K562 (cell line): Measurements from ENCODE around the gene ACKR2. TPM values are rescaled to one million over a fixed set of nuclear protein-coding genes. Genes with fewer than 3 reads are reported as not detected.
"Not testable (repeated sequence)": the region's sequence is repeated elsewhere in the genome, so short reads cannot be mapped to it uniquely, and the experiment has no call there.

Source experiments
- ATAC-seq: fragments of 200-7000 bp; cut with Tn5 transposase; 3 replicates; pipeline ENCODE4 v1.9.1; 2020; ENCODE audit warnings: moderate library complexity
- BruUV-seq: library from RNA; stranded (reverse); fragments of 400-500 nt; replicated peaks from 2 replicates; lab custom pipeline; 2021; lab: Mats Ljungman, UMichigan
- CTCF ChIA-PET: fragments of 300-600 bp; formaldehyde crosslinking; extraction: SDS; loops from one replicate; lab custom pipeline; 2021; ENCODE audit warnings: low intra/inter-chr PET ratio; lab: Yijun Ruan, JAX
- POLR2A ChIA-PET: fragments of 300-600, 350-650 bp; sonication (Branson Sonifier 250); formaldehyde crosslinking; extraction: SDS; loops from one replicate; lab custom pipeline; 2021; ENCODE audit warnings: antibody characterized with exemption, inconsistent platforms; lab: Yijun Ruan, JAX
- DNase-seq, 4 experiments: peaks; one replicate each; pipeline versions ENCODE4 v3.0.0 to v3.0.0-alpha.2; 2011 to 2018; ENCODE audit warnings: low spot score in 3 of 4, mixed read lengths in 3 of 4; ENCODE audit errors: extremely low read depth in 1 of 4
- FAIRE-seq: peaks from 2 replicates; lab custom pipeline; 2011; peaks lifted over from hg19 to GRCh38; lab: Jason Lieb, UNC
- H2AFZ ChIP-seq: 2 replicates; pipeline ENCODE4 v1.6.0; 2011; ENCODE audit warnings: low read depth, low read length, control low read depth, inconsistent platforms
- H3K27ac ChIP-seq: fragments of 200-600 bp; 3 replicates; pipeline ENCODE4 v1.8.0; 2011; ENCODE audit warnings: low read depth, mild to moderate bottlenecking, control low read depth, inconsistent platforms, low read length, moderate library complexity, mixed read lengths; ENCODE audit errors: extremely low read depth
- H3K27me3 ChIP-seq, 2 experiments: fragments of 300-600 bp in 1 of 2; 2 replicates in 1 of 2; 3 replicates in 1 of 2; pipeline versions ENCODE4 v1.6.0 to v1.8.0; 2011; ENCODE audit warnings: inconsistent platforms in 2 of 2, low read length in 2 of 2, mild to moderate bottlenecking in 1 of 2, mixed read lengths in 1 of 2, moderate library complexity in 1 of 2; ENCODE audit not compliant: control insufficient read depth in 2 of 2, insufficient read depth in 2 of 2
- H3K36me3 ChIP-seq: fragments of 300-600 bp; 3 replicates; pipeline ENCODE4 v1.8.0; 2011; ENCODE audit warnings: mild to moderate bottlenecking, low read length, inconsistent platforms; ENCODE audit not compliant: control insufficient read depth, insufficient read depth
- H3K4me1 ChIP-seq, 2 experiments: fragments of 200-600 bp in 1 of 2; replicated peaks in 1 of 2; 2 replicates in 1 of 2; 3 replicates in 1 of 2; pipeline versions ENCODE4 v1.5.1 to v1.8.0; 2011; ENCODE audit warnings: inconsistent platforms in 2 of 2, low read length in 2 of 2, mild to moderate bottlenecking in 1 of 2, mixed read lengths in 1 of 2, moderate library complexity in 1 of 2; ENCODE audit not compliant: control insufficient read depth in 2 of 2, insufficient read depth in 2 of 2
- H3K4me2 ChIP-seq: 2 replicates; pipeline ENCODE4 v1.6.1; 2011; ENCODE audit warnings: low read length, control low read depth, inconsistent platforms, mixed read lengths; ENCODE audit not compliant: insufficient read depth
- H3K4me3 ChIP-seq: fragments of 200-600 bp; sonication (generic), shearing (Covaris generic); 2 replicates; pipeline ENCODE4 v1.5.1; 2016; ENCODE audit warnings: control low read depth, inconsistent platforms
- H3K79me2 ChIP-seq: fragments of 200-600 bp; 3 replicates; pipeline ENCODE4 v1.8.0; 2011; ENCODE audit warnings: low read length, inconsistent platforms; ENCODE audit not compliant: control insufficient read depth, insufficient read depth
- H3K9ac ChIP-seq, 2 experiments: 2 replicates each; pipeline versions ENCODE4 v1.6.0 to v1.6.1; 2011; ENCODE audit warnings: low read depth in 2 of 2, low read length in 2 of 2, control low read depth in 1 of 2, inconsistent platforms in 1 of 2, mild to moderate bottlenecking in 1 of 2, mixed read lengths in 1 of 2; ENCODE audit not compliant: insufficient read depth in 1 of 2
- H3K9me1 ChIP-seq: one replicate; pipeline ENCODE4 v1.6.0; 2011; ENCODE audit warnings: inconsistent platforms, mild to moderate bottlenecking, low read length, moderate library complexity; ENCODE audit not compliant: control insufficient read depth, insufficient read depth
- H3K9me3 ChIP-seq: replicated peaks from 2 replicates; pipeline ENCODE4 v1.5.1; 2011; ENCODE audit warnings: low read depth, low read length, inconsistent platforms; ENCODE audit not compliant: control insufficient read depth, insufficient read depth
- H4K20me1 ChIP-seq: replicated peaks from 2 replicates; pipeline ENCODE4 v1.6.1; 2011; ENCODE audit warnings: low read length, inconsistent platforms, mixed read lengths; ENCODE audit not compliant: control insufficient read depth, insufficient read depth
- BRCA1 ChIP-seq, 2 experiments: fragments of 450-650 bp in 1 of 2; sonication (generic) in 1 of 2; formaldehyde crosslinking in 1 of 2; IDR thresholded peaks; 2 replicates each; pipeline versions ENCODE4 v1.5.0 to v1.6.1; 2017 to 2020; ENCODE audit warnings: mild to moderate bottlenecking in 1 of 2, missing genetic modification reagents in 1 of 2
- C11orf30 ChIP-seq: fragments of 450-650 bp; IDR thresholded peaks from 2 replicates; pipeline ENCODE4 v1.6.1; 2016; ENCODE audit warnings: low read depth, mild to moderate bottlenecking
- RAD51 ChIP-seq: fragments of 450-650 bp; IDR thresholded peaks from 2 replicates; pipeline ENCODE4 v1.7.1; 2016; ENCODE audit warnings: low read depth, mild to moderate bottlenecking, borderline replicate concordance
- SOX6 ChIP-seq: fragments of 450-650 bp; IDR thresholded peaks from 2 replicates; pipeline ENCODE4 v1.6.1; 2014; ENCODE audit warnings: mild to moderate bottlenecking
- SRF ChIP-seq, 2 experiments: fragments of 250-450, 450-650 bp in 1 of 2; sonication (Bioruptor Pico) in 1 of 2; sonication (generic) in 1 of 2; formaldehyde crosslinking; IDR thresholded peaks; 2 replicates each; pipeline versions ENCODE4 v1.5.0 to v1.5.1; 2020 to 2022; ENCODE audit warnings: mild to moderate bottlenecking in 1 of 2, missing genetic modification reagents in 1 of 2
- ZNF316 ChIP-seq: fragments of 450-650 bp; IDR thresholded peaks from 2 replicates; pipeline ENCODE4 v1.6.1; 2016
- WGBS: fragments of 100-300 bp; shearing (Covaris generic); methylation state at CpG from one replicate; pipeline ENCODE4 v1.1.6; 2016; ENCODE audit warnings: low coverage, mixed read lengths; ENCODE audit not compliant: insufficient coverage; ENCODE audit errors: missing lambda C conversion rate; 5-methylcytosine and 5-hydroxymethylcytosine counted together
- in situ Hi-C: fragments of 300-500 bp; cut with MboI; formaldehyde crosslinking; loops from 4 replicates; pipeline ENCODE4 v1.15.0; 2018; ENCODE audit warnings: inconsistent platforms, mixed read lengths
- intact Hi-C: fragments of 100-400 bp; cut with micrococcal nuclease; formaldehyde crosslinking; loops from 2 replicates; pipeline ENCODE4 v1.14.2; 2022
- polyA plus RNA-seq, 8 experiments: library from polyadenylated mRNA; depleted of rRNA in 4 of 8; stranded (reverse) in 5 of 8; unstranded in 3 of 8; fragments of >200 nt; fragmentation: Nextera tagmentation in 2 of 8; fragmentation: Illumina TruSeq in 1 of 8; extraction: Ambion mirVana in 2 of 8; extraction: Trizol in 1 of 8; gene quantifications; 2 replicates each; pipeline versions ENCODE4 v1.2.1 to v1.2.3, GENCODE V29; 2011 to 2014; ENCODE audit warnings: inconsistent platforms in 1 of 8, missing spikeins in 1 of 8
- total RNA-seq, 7 experiments: library from RNA; depleted of rRNA in 6 of 7; stranded (reverse); fragments of >200 nt in 6 of 7; fragmentation: Illumina TruSeq in 2 of 7; extraction: Trizol in 2 of 7; gene quantifications; 2 replicates each; pipeline versions ENCODE4 v1.2.1 to v1.2.3, GENCODE V29; 2011 to 2021; ENCODE audit warnings: low replicate concordance in 1 of 7
- TF ChIP-seq, protein P1 (sequence below): fragments of 450-650 bp; IDR thresholded peaks from 2 replicates; pipeline ENCODE4 v1.6.1; 2016; ENCODE audit warnings: low read depth, mild to moderate bottlenecking, moderate library complexity
- TF ChIP-seq, protein P2 (sequence below): sonication (generic); formaldehyde crosslinking; IDR thresholded peaks from 2 replicates; pipeline ENCODE4 v1.8.0; 2022; ENCODE audit warnings: mild to moderate bottlenecking, missing genetic modification reagents
- TF ChIP-seq, protein P3 (sequence below): sonication (generic); IDR thresholded peaks from 2 replicates; pipeline ENCODE4 v1.6.1; 2016

ACKR2 gene
- total and polyA plus RNA-seq, 9 of the 15 experiments (the other 6 are each of a cell fraction or from before 2014, with no cell fraction given) = 0.03 to 0.69 (median 0.25) TPM; not detected in 1

DNA sequence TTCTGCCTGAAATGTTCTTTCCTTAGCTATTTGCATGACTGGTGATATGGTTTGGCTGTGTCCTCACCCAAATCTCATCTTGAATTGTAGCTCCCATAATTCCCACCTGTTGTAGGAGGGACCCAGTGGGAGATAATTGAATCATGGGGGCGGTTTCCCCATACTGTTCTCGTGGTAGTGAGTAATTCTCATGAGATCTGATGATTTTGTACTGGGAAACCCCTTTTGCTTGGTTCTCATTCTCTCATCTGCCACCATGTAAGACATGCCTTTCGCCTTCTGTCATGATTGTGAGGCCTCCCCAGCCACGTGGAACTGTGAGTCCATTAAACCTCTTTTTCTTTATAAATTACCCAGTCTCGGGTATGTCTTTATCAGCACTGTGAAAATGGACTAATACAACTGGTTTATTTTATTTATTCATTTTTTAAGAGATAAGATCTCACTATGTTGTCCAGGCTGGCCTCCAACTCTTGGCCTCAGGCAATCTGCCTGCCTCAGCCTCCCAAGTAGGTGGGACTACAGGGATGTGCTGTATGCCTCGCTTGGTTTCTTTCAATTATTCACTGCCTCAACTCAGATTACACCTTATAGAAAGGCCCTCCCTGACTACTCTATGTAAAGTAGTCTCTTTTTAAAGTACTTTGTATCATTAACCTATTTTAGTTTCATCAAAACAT, 74.1 kb downstream of the ACKR2 start:
- BruUV-seq, H4K20me1 ChIP-seq, H3K4me2 ChIP-seq, DNase-seq, in situ Hi-C loops, H3K27ac ChIP-seq, H3K9me1 ChIP-seq, H3K27me3 ChIP-seq, H3K9me3 ChIP-seq, H3K4me3 ChIP-seq, H3K79me2 ChIP-seq, FAIRE-seq, ATAC-seq, H3K9ac ChIP-seq, H2AFZ ChIP-seq, H3K36me3 ChIP-seq: not testable (repeated sequence)
- H3K4me1 ChIP-seq = peaks cover 0 to 12% of the 10 kb centered on the region in 2 experiments; a peak in 3 of 5 replicates
- ChIA-PET CTCF (interaction anchor here (3.5 kb wide), 1 partner anchor 103 kb away, joined by 27 read pairs; no protein-coding TSS in a partner anchor), POLR2A (interaction anchor here (0.6 kb wide), 1 partner anchor 183 kb away, joined by 4 read pairs; no protein-coding TSS in a partner anchor)
- WGBS = 19% methylated on average over 6 of the region's 6 CpGs
- intact Hi-C loops = loop anchor here (10.0 kb wide), 1 partner anchor 309 kb away; no protein-coding TSS in a partner anchor

DNA sequence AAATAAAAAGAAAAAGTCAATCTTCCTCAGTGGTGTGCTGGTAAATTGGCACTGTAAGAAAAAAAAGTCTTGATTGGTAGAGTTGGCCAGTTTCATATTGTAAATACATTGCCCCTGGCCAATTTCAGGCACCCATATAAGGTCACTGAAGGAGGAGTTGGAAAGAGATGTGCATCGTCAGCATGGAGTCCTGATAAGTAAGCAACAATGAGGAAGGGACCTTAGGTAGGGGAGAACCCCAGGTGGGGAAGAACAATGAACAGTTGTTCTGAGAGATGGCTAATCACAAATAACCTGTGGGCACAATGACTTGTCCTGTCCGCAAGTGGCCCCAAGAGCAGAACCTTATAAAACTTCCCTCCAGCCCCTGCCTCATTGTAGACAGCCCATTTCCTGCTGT, 75.1 kb downstream of the ACKR2 start:
- POLR2A ChIA-PET = no interaction called here
- FAIRE-seq (no peak), ATAC-seq (no peak), DNase-seq (no peak)
- H3K4me2 ChIP-seq = no peak overlapping the region
- no peaks in the 10 kb centered on the region for H3K9me1 ChIP-seq
- H4K20me1 ChIP-seq = no peaks in the 10 kb centered on the region
- no peaks in the 10 kb centered on the region for H3K79me2 ChIP-seq
- H3K4me3 ChIP-seq = no peak overlapping the region
- in situ Hi-C loops (no loop called here), intact Hi-C loops (loop anchor here (10.0 kb wide), 1 partner anchor 310 kb away; no protein-coding TSS in a partner anchor)
- no peaks in the 10 kb centered on the region for H3K36me3 ChIP-seq
- no peak overlapping the region for H3K9ac ChIP-seq
- CTCF ChIA-PET = no interaction called here
- H2AFZ ChIP-seq = no peak overlapping the region
- H3K4me1 ChIP-seq = peaks cover 0 to 12% of the 10 kb centered on the region in 2 experiments; a peak in 3 of 5 replicates
- no peak overlapping the region for H3K27ac ChIP-seq
- 11% methylated on average over 2 of the region's 2 CpGs for WGBS
- no TSS peak for BruUV-seq
- H3K9me3 ChIP-seq = no peaks in the 10 kb centered on the region
- peaks cover 3 to 6% of the 10 kb centered on the region in 2 experiments; a peak in 2 of 5 replicates for H3K27me3 ChIP-seq
- TF ChIP-seq BRCA1 (IDR thresholded peaks at IDR 0.05) = no peak
- TF ChIP-seq BRCA1 (CRISPR knock-in tag; IDR thresholded peaks at IDR 0.05) = no peak
- TF ChIP-seq SRF (CRISPR knock-in tag; IDR thresholded peaks at IDR 0.05) = peak in 1 of 2 experiments; percentile 81; a peak in 1 of 4 replicates
- TF ChIP-seq C11orf30 = peak; percentile 73
- TF ChIP-seq, protein P1, sequence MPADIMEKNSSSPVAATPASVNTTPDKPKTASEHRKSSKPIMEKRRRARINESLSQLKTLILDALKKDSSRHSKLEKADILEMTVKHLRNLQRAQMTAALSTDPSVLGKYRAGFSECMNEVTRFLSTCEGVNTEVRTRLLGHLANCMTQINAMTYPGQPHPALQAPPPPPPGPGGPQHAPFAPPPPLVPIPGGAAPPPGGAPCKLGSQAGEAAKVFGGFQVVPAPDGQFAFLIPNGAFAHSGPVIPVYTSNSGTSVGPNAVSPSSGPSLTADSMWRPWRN = no peak
- no peak for TF ChIP-seq RAD51
- peak; percentile 86 for TF ChIP-seq ZNF316
- TF ChIP-seq, protein P2, sequence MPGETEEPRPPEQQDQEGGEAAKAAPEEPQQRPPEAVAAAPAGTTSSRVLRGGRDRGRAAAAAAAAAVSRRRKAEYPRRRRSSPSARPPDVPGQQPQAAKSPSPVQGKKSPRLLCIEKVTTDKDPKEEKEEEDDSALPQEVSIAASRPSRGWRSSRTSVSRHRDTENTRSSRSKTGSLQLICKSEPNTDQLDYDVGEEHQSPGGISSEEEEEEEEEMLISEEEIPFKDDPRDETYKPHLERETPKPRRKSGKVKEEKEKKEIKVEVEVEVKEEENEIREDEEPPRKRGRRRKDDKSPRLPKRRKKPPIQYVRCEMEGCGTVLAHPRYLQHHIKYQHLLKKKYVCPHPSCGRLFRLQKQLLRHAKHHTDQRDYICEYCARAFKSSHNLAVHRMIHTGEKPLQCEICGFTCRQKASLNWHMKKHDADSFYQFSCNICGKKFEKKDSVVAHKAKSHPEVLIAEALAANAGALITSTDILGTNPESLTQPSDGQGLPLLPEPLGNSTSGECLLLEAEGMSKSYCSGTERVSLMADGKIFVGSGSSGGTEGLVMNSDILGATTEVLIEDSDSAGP (CRISPR knock-in tag) = no peak
- peak; percentile 52; the same call in 1 of the 2 replicates for TF ChIP-seq SOX6
- TF ChIP-seq, protein P3, sequence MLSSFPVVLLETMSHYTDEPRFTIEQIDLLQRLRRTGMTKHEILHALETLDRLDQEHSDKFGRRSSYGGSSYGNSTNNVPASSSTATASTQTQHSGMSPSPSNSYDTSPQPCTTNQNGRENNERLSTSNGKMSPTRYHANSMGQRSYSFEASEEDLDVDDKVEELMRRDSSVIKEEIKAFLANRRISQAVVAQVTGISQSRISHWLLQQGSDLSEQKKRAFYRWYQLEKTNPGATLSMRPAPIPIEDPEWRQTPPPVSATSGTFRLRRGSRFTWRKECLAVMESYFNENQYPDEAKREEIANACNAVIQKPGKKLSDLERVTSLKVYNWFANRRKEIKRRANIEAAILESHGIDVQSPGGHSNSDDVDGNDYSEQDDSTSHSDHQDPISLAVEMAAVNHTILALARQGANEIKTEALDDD = no peak
